HuH-7 (cell line): Measurements from ENCODE around the gene RNF133.
"Not testable (repeated sequence)": the region's sequence is repeated elsewhere in the genome, so short reads cannot be mapped to it uniquely, and the experiment has no call there.

Experiments used
- DNase-seq: peaks from one replicate; pipeline ENCODE4 v3.0.0; 2011; ENCODE audit warnings: low spot score

The RNF133 gene

DNA sequence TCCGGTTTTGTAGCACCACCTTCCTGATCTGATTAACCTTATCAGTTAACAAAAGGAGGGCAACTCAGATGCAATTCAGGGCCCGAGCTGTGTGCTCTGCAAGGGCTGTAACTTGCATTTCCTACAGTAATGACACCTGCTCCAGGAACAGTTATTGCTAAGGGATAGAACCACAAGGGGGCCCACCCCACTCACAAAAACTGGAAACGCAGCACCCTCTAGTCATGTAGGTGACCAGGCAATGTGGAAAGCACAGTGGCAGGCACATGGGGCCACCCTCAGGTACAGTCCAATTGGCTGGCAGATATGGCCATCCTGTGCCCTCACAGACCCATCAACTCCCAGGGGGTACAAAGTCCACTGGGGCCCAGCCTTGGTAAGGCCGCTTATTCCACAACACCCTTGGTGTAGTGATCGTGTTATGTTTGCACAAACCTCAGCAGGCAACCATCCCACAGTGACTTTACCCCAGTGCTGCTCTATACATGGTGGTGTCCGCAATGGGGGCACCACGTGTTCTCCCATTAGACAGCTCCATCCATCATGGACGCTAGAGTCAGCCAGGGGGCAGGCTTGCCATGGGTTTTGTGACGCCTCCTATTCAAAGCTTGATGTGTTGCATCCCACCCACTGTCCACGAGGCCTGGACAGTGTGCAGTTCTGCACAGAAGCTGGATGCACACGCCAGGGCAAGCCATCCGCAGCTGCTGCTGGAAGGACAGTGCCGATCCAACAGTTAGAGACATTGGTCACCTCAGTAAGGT, 9.4 kb downstream of the RNF133 start:
- DNase-seq, result no peak

DNA sequence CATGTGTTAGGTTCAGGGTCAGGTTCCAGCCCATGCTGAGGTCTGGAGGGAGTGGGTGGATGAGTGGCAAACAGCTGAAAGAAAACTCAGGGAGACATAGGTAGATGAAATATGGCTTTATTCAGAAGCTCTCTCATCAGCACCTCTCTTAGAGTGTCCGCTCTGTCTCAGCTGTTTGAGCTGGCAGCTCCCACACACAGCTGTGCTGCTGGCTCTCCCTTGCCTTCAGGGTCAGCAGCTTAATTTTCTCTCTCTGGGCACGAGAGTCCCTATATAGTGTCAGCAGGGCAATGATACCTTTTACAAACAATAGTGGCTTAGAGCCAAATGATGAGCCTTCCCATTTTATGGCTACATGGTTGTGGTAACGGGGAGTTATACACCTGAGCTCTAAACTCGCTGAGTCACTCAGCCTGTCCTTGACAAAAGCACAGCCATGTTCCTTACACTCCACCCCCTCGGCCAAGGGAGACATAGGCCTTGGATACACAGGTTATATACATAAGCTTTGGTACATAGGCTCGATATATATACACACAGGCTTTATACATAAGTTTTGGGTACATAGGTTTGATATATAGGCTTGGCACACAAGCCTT, 10.4 kb downstream of the RNF133 start:
- no peak for DNase-seq

DNA sequence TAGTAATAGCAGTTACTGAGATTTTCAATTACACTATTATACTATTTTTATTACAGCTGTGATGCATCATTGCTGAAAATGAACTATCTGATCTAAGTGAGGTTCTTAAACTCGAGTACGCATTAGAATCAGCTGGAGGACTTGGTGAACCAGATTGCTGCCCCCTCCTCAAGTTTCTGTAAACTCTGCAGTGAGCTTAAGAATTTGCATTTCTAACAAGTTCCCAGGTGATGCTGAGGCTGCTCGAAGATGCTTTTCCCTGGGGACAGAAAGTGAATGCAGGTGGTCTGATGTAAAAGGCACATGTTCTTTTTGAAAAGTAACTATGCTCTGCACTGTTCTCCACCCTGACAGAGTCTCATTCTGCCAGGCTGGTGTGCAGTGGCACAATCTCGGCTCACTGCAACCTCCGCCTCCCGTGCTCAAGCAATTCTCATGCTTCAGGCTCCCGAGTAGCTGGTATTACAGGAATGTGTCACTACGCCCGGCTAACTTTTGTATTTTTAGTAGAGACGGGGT, 12.5 kb downstream of the RNF133 start:
- DNase-seq, result no peak

DNA sequence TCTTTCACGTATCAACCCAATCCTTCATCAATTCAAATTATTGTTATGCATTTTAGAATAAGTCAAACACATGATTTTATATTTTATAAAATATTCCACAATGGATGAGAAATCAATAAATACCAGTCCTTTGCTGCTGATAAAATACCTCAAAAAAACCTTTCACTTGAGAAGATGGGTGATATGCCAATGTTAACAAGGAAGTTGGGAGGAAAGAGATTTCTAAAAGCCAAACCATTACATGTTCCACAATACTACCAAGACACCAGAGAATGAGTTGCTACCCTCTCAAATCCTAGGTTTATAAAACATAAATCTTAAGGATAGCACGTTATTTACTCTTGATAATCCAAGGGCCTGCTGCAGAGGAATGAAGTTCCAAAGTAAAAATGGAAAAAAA, 14.4 kb downstream of the RNF133 start:
- DNase-seq, result no peak

DNA sequence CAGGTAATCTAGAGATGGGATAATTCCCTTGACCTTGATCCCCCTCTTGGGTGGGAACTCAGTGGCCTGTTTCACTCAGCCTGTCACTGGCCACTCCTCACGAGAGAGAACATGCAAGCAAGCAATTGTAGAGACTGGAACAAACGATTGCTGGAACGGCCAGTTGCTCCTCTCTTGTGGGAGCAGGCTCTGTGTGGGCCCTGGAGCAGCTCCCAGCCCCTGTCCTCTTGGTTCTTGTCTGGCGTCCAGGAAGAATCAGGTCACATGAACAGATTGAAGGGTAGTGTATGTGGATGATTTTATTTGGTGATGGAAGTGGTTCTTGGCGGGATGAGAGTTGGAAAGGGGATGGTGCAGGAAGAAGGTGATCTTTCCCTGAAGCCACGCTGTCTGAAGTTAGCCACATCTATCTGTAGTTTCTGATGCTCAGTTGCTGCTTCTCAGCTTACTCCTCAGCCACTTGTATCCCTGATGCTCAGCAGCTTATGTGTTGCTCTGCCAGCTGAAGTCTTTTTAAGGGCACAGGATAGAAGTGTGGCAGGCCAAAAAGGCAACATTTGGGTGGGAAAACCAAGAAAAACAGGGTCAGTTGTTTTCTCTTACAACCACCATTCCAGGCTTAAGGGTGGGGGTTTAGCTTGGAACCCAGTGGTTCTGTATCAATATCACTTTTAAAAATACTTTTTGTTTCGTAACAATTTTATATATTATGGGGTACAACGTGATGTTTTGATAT, 15.9 kb downstream of the RNF133 start:
- no peak for DNase-seq

GRCh38 chr7:122681186-122681585, 17.7 kb downstream of the RNF133 start:
- DNase-seq, result not testable (repeated sequence)

- no peak for DNase-seq
Observed at GRCh38 chr7:122679813-122680212, 19.1 kb downstream of the RNF133 start.

DNA sequence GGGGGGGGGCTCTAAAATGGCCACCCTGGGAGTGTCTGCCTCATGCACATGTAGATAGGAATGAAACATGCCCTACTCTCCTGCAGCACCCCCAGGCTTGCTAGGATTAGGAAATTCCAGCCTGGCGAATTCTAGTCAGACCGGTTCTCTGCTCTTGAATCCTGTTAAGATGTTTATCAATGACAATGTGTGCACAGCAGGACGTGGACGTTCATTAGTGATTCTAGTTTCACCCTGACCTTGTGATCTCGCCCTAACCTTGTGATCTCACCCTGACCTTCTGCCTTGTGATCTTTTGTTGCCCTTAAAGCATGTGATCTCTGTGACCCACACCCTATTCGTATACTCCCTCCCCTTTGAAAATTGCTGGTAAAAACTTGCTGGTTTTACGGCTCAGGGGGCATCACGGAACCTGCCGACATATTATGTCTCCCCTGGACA, 19.6 kb downstream of the RNF133 start:
- DNase-seq, result not testable (repeated sequence)

DNA sequence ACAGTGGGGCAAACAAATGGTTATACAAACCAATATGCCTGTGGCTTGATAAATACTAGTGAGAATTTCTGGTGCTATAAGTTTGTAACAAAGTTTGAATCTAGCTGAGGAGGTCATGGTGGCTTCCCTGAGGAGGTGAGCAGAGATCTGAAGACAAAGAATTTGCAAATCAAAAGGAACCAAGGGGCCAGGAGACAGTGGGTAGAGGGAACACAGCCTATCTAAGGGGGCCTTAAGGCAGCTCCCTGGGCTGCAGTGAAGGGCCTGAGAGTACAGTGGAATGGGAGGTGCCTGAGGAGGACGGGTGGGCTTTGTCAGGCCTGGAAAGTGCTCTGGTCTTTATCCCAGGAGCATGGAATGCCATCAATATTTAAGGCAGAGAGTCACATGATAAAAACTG, 21.8 kb downstream of the RNF133 start:
- no peak for DNase-seq

DNA sequence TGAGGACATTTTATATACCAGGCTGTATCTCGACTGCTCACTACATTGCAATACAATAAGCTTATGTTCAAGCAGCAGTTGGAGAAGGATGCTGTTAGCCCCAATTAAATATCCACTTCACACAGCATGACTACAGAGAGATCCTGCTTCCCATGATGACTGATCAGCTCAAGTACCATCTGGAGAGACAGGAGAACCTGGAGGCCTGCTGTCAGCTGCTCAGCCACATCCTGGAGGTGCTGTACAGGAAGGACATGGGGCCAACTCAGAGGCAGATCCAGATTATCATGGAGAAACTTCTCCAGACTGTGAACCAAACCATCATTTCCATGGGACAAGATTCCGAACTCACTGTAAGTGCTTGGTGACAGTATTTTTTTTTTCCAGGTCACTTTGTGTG, 22.5 kb downstream of the RNF133 start:
- no peak for DNase-seq

GRCh38 chr7:122675621-122676020, 23.3 kb downstream of the RNF133 start:
- DNase-seq, result no peak

GRCh38 chr7:122675011-122675410, 23.9 kb downstream of the RNF133 start:
- no peak for DNase-seq

- DNase-seq, result no peak
Observed at GRCh38 chr7:122674502-122674901, 24.4 kb downstream of the RNF133 start.

DNA sequence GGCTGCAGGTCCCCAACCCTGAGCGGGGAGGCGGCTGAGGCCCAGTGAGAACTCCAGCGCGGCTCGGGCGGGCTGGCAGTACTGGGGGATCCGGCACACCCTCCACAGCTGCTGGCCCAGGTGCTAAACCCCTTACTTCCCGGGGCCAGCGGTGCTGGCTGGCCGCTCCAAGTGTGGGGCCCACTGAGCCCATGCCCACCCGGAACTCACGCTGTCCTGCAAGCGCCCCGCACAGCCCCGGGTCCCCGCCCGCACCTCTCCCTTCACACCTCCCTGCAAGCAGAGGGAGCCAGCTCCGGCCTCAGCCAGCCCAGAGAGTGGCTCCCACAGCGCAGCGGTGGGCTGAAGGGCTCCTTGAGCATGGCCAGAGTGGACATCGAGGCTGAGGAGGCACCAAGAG, 25.0 kb downstream of the RNF133 start:
- no peak for DNase-seq

- DNase-seq, result no peak
Observed at GRCh38 chr7:122672536-122672935, 26.4 kb downstream of the RNF133 start.

DNA sequence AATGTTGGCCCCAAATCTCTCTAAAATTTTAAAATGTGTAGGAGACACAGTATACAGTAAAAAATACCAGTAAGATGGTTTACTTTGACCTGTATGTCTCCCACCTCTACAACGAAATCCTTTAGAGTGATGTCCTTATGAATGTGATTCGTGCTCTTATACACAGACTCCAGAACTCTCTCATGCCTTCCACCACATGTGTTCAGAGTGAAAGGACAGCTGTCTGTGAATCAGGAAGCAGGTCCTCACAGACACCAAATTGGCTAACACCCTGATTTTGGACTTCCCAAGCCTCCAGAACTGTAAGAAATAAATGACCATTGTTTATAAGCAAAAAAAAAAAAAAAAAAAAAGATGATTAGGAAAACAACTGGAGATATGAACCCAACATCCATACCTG, 35.2 kb downstream of the RNF133 start:
- no peak for DNase-seq

DNA sequence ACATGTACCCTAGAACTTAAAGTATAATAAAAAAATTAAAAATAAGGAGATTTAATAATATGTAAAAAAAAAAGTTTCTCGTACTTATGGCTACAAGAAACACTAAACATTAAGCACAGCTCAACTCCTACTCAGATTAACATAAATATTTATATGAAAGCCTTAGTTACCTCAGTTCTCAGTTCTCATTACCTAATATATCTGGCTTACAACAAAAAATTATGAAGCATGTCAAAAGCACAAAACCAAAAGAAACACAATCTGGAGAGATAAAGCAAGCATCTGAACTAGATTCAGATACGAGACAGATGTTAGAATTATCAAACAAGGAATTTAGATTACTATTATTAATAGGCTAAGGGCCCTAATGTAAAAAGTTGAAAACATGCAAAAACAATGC, 40.1 kb downstream of the RNF133 start:
- no peak for DNase-seq

GRCh38 chr7:122653685-122654084, 45.2 kb downstream of the RNF133 start:
- no peak for DNase-seq

GRCh38 chr7:122652876-122653275, 46.0 kb downstream of the RNF133 start:
- DNase-seq, result no peak

GRCh38 chr7:122651451-122651850, 47.5 kb downstream of the RNF133 start:
- DNase-seq, result no peak
